Measurements from ENCODE around the gene RPSA.
"Not testable (repeated sequence)": the region's sequence is repeated elsewhere in the genome, so short reads cannot be mapped to it uniquely, and the experiment has no call there.

Gene RPSA

DNA sequence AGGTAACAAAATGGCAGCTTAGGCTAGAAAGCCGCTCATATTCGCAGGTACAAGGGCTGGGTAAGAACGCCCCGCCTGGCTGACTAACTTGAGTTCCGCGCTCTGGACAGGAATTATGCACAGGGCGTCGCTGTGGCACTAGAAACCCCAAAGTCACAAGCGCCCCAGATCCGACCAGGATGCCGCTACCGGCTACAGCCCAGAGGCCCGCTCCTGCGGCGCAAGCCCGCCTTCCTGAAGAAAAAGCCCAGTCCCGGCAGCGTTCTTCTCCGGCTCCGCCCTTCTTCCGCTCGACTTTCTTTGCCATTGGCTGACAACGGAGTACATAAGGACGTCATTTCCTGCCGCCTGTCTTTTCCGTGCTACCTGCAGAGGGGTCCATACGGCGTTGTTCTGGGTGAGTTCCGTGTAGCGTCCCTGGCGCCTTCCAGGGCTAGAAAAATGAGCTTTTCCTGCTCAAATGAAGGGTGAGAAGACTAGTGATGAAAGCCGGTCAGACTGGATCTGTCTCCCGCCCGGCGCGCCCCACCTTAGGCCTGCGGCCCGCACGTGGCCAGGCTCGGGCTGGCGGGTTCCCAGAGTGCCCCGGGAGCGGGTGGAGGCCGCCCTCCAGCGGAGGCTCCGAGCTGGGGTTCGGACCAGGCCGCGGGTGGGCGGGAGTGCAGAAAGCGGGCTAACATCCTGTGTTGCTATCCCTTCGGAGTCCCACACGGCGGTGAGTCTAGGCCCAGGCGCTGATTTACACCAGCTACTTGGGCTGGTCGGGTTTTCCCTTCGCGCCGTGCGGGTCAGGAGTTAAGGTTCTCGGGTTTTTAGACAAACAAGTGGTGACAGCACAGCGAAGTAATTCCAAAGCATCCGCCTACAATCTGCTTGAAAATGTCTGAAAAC lies at the start of gene RPSA:
Gene RPSA (plus strand): TSS at position 353 of the 891 bp plus-strand sequence. CDS start 934 bp downstream, outside the sequence.
- DNase-seq: peak; percentile 86

DNA sequence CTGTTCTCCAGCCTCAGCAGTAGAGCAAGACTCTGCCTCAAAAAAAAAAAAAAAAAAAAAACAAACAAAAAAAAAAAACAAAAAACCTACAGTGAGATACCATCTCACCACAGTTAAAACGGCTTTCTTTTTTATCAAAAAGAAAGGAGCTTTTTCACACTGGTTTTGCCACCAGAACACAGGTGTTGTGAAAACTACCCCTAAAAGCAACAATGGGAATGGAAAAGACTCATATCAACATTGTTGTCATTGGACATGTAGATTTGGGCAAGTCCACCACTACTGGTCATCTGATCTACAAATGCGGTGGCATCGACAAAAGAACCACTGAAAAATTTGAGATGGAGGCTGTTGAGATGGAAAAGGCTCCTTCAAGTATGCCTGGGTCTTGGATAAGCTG lies 48.2 kb upstream of the RPSA start:
- no peak for DNase-seq

DNA sequence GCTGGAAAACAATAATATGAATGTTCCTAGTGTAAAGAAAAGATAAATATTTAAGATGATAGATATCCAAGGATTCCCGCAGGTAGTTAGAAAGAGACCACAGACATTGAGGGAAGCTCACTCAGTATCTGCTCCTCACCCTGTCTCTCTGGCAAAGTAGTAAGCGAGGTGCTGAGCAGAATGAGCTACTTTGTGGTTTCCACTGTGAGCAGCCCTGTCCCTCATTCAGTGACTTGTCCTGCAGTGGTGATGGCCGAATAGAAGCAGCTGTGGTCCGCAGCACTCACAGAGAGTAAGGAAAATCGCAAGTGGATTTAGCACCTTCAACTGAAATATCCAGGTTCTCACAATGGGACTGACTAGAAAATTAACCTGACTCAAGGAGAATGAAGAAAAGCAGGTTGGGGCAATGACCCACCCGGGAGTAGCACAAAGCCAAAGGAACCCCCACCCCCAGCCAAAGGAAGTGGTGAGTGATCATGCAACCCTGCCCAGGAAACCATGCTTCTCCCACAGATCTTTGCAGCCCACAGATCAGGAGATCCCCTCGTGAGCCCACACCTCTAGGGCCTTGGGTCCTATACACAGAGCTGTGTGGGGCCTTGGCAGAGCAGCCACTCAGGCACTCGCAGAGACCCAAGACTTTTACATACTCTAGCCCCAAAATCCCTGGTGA lies 45.1 kb upstream of the RPSA start:
- no peak for DNase-seq

DNA sequence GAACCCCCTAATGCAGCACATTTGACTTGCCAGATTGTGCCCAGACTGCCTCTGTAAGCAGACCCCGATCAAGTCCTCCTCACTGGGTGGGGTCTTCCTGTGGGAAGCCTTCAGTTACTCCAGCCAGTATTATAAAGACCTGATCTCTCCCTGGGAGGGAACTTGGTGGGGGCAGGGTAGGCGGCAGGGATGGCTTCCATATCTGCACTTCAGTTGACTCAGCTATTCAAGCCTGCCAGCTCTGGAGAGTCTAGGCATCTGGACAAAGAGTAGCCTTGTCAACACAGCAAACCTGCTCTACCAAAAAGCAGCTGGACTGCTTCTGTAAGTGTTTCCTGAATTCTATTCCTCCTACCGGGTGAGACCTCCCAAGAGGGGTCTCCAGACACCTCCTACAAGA lies 44.3 kb upstream of the RPSA start:
- DNase-seq: no peak

DNA sequence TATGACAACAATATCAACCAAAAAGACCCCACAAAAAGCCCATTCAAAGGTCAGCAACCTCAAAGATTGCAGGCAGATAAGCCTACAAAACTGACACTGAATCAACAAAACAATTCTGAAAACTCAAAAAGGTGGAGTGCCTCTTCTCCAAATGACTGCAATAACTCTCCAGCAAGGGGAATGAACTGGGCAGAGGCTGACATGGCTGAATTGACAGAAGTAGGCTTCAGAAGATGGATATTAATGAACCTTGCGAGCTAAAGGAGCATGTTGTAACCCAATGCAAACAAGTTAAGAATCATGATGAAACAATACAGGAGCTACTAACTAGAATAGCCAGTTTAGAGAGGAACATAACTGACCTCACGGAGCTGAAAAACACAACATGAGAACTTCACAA lies 43.7 kb upstream of the RPSA start:
- no peak for DNase-seq

DNA sequence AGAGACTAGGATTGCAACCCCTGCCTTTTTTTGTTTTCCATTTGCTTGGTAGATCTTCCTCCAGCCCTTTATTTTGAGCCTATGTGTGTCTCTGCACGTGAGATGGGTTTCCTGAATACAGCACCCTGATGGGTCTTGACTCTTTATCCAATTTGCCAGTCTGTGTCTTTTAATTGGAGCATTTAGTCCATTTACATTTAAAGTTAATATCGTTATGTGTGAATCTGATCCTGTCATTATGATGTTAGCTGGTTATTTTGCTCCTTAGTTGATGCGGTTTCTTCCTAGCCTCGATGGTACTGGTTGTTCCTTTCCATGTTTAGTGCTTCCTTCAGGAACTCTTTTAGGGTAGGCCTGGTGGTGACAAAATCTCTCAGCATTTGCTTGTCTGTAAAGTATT lies 36.1 kb upstream of the RPSA start:
- DNase-seq: not testable (repeated sequence)

DNA sequence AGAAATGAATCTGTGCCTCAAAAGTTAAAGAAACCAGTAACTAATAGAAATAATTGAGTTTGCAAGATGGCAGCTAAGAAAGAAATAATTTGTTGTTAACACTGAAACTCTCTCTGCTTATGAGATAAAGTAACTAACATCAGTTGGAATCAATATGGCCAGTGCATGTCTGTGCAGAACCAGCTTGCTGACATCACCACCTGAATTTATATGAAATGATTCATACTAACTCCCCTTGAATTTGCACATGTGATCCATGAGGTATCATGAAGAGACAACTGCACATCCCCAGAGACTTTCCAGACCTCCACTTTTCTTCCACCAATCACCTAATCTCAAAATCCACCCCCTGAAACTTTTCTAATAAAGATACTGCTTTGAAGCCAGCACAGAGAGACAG lies 33.7 kb upstream of the RPSA start:
- no peak for DNase-seq

DNA sequence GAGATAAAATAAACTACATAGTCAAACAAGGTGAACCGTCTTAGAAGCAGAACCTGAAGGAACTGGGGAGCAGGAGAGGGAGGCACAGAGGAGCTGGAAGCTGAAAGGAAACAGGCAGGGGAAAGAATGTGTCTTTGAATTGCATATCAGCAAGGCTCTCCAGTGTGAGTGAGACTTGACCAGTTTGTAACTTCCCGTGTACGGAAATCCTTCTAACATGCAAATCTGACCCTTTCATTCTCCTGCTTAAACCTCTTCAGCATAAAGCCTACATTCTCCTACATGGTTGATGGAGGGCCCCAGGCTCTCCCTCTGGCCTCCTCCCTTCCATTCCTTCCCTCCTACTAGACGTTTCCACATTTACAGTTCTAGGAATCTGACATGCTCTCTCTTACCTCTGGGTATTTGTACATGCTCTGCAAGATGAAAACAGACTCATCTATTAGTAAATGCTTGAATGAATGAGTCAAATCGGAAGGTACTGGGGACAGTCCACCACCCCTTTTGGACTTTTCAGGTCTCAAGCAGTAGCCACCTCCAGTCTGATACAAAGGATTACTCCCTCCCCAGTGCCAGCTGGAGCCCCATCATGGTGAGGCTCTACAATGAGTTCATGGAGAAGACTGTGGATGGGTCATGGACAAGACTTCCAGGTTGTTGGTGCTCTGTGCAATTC lies 29.4 kb upstream of the RPSA start:
- no peak for DNase-seq

DNA sequence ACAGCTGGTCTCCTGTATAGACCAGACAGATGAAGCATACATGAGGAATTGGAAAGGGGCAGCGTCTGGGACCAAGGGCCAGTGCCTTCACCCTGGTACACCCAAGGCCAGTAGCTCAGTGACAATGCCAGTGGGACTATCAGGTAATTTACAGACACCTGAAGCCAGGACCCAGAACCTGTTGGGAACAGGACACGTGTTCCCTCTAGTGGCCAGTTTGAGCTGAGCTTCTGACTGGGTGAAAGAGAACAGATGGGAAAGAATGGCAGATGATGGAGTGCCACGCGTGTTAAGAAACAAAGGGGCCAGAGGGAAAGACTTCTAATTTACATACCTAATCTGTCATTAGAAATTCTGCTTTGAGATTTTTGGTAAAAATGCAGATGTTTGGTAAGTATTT lies 28.4 kb upstream of the RPSA start:
- peak; percentile 45 for DNase-seq

DNA sequence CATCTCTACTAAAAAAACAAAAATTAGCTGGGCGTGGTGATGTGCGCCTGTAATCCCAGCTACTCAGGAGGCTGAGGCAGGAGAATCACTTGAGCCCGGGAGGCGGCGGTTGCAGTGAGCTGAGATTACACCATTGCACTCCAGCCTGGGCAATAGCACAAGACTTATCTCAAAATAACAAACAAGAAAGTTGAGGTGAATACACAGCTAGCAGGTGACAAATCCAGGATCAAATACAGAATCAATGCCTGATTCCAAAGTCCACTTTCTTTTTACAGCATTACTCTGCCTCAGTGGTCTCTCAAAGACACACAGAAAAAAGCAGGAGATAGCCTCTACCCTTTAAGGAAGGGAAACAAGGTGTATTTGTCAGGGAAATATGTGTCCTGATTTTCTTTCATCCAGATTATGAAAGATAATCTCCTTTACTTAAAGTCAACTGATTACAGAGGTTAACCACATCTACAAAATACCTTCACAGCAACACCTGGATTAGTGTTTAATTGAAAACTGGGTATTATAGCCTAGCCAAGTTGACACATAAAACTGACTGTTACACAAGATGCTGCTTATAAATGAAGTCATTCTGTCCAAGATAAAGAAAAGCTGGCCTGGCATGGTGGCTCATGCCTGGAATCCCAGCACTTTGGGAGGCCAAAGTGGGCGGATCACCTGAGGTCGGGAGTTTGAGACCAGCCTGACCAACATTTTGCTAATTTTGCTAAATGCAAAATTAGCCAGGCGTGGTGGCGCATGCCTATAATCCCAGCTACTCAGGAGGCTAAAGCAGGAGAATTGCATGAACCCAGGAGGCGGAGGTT lies 27.4 kb upstream of the RPSA start:
- no peak for DNase-seq

DNA sequence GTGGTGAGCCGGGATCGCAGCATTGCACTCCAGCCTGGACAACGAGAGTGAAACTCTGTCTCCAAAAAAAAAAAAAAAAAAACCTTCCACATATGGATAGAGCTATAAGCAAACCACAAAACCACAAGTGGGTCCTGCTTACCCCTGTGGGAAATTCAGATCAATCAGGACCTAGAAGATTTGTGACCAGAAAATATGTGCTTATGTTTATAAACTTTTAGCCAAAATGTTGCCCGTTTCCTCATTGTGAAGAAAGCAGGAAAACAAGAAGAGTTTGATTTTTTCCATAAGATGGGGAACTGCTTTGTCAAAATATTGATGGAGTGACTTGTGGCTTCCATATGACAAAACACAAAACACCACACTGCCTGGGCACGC lies 26.8 kb upstream of the RPSA start:
- DNase-seq: no peak

DNA sequence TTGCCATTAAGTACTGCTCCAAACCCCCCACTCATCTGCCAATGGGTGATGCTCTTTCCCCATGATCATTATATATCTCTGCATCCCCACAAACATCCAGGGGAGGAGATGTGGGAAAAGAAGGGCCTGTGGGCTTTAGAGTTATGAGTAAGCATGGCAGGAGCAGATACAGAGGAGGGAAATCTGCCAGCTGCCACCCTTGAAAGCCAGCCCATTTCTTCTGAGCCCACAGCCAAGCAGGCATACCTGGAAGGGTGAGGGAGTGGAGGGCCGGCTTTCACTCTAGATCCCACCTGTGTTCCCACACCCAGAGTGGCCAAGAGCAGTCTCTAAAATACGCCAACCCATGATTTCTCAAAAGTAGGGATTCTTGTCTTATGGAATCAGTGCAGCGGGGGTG lies 25.1 kb upstream of the RPSA start:
- no peak for DNase-seq

DNA sequence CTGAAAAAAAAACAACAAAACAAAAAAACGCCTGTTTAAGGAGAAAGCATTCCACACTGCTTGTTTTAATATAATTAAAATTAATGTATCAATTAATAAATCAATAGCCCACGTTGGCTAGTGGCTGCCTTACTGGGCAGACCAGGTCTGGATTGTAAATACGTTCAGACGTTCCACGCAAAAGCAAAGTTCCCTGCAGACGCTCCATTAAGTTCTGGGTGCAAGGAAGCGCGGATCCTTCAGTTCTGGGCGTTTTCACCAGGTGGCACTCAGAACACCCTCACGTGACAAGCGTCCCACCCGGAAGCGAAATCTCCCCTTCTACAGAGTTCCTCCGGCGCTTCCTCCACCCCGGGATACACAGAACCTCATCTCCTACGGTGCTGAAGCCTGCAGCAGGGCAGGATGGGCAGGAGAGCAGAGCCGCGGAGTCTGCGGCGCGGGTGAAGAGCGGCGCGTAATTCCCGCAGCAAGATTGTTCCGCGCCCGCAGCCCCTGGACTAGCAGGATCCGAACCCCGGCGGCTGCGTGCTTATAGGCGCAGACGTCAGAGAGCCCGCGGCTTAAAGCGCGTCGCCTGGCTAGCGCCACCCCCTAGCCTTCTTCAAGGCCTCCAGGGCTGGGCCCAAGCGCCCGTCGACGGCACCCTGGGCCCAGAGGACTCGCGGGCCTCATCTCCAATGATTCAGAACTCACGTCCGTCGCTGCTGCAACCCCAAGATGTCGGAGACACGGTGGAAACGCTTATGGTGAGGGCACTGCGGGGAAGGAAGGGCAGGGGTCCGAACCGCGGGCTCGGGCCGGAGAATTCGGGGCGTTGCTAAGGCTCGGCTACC lies 23.3 kb upstream of the RPSA start, which contains the start of gene SLC25A38:
Gene SLC25A38 (plus strand): TSS at position 326 of the 836 bp plus-strand sequence. CDS start 355 bp downstream, at position 681.
- peak; percentile 88 for DNase-seq

DNA sequence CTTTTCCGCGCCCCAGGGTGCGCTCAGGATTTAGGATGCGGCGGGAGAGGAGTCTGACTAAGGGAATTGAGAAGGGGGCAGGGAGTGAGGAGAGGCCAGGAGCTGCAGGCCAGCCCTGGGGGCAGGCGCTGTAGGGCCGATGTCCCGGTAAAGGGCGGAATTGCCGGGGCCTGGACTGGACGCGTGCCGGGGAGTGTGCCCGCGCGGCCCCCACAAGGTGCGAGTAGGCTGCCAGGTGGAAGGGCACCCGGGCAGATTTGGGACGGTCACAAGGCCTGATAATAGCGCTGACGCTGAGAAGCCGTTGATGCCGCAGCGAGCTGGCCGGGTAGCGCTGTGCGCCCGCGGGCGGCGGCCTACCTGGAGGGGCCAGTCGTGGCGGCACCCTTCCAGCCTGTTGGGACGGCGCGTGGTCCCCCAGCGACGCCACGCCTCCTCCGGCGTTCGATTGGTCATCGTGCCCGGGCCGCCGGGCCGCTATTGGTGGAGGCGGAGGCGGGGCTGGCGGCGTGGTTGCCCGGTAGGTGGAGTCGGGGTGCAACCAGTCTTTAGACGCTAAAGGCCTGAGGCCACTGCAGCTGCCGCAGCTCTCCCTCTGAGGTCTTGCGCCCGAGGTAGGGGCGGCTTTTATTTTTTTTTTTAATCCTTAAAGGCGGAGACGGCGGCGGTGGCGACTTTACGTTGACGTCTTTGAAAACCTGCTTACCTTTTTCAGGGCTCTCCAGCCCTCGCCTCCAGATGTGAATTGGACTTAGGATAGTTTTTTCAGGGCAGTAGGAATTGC lies 22.4 kb upstream of the RPSA start:
- DNase-seq: peak; percentile 97

DNA sequence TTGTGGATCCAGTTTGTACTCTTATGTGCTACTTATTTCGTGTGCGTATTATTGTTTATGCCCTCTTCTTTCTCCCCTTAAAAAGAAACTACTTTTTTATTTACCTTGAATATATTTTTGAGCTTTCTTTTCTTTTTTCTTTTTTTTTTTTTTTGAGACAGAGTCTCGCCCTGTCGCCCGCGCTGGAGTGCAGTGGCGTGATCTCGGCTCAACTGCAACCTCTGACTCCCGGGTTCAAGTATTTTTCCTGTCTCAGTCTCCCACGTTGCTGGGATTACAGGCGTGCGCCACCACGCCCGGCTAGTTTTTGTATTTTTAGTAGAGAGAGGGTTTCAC lies 21.9 kb upstream of the RPSA start:
- DNase-seq: no peak

DNA sequence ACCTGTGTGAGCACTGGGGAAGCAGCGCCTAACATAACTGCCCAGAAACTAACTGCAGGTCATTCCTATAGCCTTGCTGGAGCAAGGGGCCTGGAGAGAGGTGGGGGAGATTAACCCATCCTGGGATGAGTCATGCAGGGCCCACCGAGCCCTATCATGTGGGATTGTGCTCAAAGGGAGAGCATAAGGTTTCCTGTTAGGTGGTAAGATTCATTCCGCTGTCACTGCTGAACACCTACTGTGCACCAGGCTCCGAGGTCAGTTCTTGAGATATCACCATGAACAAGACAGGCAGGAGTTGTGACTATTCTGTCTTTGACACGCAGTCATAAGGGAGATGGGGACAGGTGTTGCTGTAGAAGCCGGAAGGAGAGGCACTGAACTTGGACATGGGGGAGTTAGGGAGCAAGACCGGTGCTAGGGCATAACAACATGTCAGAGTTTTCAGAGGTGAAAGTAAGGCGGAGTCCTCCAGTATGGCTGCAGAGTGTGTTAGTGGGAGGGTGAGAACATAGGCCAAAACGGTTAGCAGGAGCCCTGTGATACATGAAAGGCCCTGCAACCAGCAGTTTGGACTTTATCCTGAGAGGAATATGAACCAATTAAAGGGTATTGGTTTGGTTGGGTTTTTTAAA lies 20.9 kb upstream of the RPSA start:
- no peak for DNase-seq

DNA sequence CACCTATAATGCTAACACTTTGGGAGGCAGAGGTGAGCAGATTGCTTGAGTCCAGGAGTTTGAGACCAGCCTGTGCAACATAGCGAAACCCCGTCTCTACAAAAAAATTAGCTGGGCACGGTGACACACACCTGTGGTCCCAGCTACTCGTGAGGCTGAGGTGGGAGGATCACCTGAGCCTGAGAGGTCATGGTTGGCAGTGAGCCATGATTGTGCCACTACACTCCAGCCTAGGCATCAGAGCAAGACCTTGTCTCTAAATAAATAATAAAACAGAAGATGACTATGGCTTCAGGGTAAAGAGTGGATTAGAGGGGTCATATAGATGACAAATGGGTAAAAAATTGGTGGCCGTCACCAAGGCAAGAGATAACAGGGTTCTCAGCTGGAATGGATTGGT lies 20.2 kb upstream of the RPSA start:
- DNase-seq: no peak

DNA sequence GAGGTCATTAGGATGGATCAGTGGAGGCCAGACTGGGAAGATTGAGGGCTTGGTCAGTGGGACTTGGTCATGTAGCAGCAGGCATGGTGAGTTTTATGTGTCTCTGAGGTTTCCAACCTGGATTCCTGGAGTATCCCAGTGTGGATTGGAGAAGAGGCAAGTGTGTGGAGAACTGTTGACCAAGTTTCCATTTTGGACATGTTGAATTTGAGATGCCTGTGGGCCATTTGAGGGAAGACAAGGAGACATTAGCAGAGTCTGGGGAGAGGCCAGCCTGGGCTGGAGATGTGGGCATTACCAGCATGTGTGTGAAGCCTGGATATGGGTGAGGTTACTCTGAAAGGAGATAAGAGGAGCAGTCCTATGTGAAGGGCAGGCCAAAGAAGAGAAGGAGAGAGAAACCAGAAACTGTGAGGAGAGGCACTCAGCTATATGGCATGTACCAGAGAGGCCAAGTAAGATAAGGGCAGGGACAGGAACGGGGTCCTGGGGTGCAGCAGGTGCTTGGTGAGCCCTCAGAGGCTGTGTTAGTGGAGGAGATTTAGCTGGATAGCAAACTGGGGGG lies 19.0 kb upstream of the RPSA start:
- DNase-seq: no peak

DNA sequence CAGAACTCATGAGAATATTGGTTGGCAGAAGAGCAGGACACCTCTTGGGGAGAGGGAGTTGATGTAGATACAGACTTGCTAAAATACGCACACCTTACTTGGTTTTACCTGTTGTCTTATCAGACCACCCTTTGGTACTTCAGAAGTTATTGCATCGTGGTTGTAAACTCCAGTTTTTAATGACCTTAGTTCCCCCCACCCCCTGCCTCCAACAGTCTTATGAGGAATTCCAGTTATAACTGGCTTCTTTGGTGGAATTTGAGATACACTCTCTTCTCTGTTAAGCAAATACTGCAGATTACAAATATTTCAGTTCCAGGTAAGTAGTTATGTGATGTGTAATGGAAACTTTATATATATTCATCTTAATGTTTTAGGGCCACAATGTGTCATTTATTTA lies 18.4 kb upstream of the RPSA start:
- no peak for DNase-seq

DNA sequence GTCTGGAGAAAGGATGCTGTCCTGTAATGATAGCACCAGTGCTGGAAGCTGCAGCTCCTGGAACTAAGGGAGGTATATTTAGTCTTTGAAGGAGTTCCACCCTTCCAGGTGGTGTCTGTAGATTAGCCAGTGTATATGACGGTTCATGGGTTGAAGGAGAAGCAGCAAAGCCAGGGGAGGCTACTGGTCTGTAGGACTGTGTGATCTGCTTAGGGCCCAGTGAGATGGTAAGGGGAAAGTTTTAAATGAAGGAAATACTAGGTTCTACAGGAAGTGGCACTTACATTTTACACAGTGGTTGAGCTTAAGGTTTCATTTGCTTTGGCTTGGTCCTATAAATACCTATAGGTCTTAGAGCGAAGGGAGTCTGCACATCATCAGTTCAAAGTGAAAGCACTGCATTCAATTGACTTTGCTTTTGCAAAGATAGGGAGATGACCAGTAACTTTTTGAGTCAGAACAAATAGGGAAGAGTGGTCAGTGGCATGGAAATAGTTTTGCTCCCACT lies 17.7 kb upstream of the RPSA start:
- no peak for DNase-seq

Data from 8988T (cell line).